Measurements from ENCODE around the gene MINDY4.

The MINDY4 gene

DNA sequence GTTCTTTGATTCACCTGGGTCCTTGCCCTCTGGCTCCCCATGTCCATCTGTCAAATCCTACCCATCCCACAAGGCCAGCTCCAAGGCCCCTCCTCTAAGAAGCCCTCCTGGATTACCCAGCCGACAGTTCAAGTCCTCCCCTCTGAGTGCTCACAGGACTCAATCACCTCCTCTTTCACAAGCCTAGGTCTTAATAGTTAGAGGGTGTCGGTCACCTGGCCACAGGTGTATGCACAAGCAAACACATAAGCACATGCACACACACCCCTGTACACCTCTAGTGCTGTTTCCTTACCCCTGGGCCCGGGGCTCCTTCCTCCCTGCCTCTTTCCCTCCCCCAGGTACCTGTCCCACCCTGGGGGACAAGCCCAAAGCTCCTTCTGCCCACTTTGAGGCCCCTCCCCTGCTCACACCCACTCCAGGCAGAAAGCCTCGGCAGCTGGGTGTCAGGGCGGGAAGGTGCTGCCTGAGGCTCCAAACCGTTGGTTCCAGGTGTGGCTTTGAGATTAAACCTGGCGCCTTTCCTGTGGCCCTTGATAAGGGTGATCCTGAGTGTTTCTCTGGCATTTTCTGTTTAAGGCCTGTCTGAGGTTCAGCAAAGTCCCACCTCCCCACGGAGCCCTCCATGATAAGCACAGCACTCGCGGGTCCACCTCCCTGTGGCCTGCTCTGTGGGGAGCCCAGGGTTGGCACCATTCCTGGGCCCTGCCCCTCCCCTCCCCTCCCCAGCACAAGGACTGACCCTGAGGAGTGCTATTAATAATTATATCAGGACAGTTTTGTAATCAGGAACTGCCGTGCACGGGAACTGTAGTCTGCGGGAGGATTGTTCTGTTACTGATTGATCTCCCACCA is 125.8 kb downstream of the MINDY4 start:
- no peak overlapping the region for H3K14ac ChIP-seq (ENCODE audit: low read length)
- no peak overlapping the region for H2AK5ac ChIP-seq (ENCODE audit: low read length)
- H3K18ac ChIP-seq (ENCODE audit: low read length) = no peak overlapping the region
- H3K9ac ChIP-seq (ENCODE audit: low read length) = no peak overlapping the region
- DNase-seq = peak in 1 of 2 donors; percentile 11
- H3K79me1 ChIP-seq (ENCODE audit: low read length) = no peaks in the 10 kb centered on the region
- H3K27me3 ChIP-seq (ENCODE audit: insufficient read depth, low read length) = no peaks in the 10 kb centered on the region
- H3K4ac ChIP-seq (ENCODE audit: low read depth, low read length) = no peak overlapping the region
- H4K12ac ChIP-seq (ENCODE audit: low read depth, low read length) = no peak overlapping the region
- H4K91ac ChIP-seq (ENCODE audit: low read depth, low read length) = no peak overlapping the region
- no peak overlapping the region for H3K4me2 ChIP-seq (ENCODE audit: low read length)
- H3K4me1 ChIP-seq (ENCODE audit: control insufficient read depth in 1 of 2, insufficient read depth in 2 of 2, low read length in 2 of 2) = peaks cover 4 to 6% of the 10 kb centered on the region in 2 experiments
- no peak overlapping the region for H3K23ac ChIP-seq (ENCODE audit: low read length)
- H3K27ac ChIP-seq (ENCODE audit: low read depth, low read length) = no peak overlapping the region
- WGBS (ENCODE audit: extremely low coverage, insufficient coverage, insufficient read length) = no CpG with 5 or more reads among the region's 13 CpGs
- no peak overlapping the region for H4K8ac ChIP-seq (ENCODE audit: low read depth, low read length)
- no peak overlapping the region for H2BK5ac ChIP-seq (ENCODE audit: low read depth, low read length, poor library complexity)
- no peak overlapping the region for H2BK12ac ChIP-seq (ENCODE audit: low read length)
- no peak overlapping the region for H3K4me3 ChIP-seq (ENCODE audit: low read depth, low read length)
- H3K79me2 ChIP-seq (ENCODE audit: control insufficient read depth, insufficient read depth, low read length, poor library complexity) = no peaks in the 10 kb centered on the region
- H3K9me3 ChIP-seq (ENCODE audit: insufficient read depth, low read depth, low read length) = peaks cover 3% of the 10 kb centered on the region
- H2AFZ ChIP-seq (ENCODE audit: insufficient read depth, low read length, poor library complexity) = no peak overlapping the region
- no peaks in the 10 kb centered on the region for H3K36me3 ChIP-seq (ENCODE audit: control insufficient read depth in 1 of 2, insufficient read depth in 2 of 2, low read length in 2 of 2)
- H2BK120ac ChIP-seq (ENCODE audit: insufficient read depth, low read length, poor library complexity) = no peak overlapping the region

DNA sequence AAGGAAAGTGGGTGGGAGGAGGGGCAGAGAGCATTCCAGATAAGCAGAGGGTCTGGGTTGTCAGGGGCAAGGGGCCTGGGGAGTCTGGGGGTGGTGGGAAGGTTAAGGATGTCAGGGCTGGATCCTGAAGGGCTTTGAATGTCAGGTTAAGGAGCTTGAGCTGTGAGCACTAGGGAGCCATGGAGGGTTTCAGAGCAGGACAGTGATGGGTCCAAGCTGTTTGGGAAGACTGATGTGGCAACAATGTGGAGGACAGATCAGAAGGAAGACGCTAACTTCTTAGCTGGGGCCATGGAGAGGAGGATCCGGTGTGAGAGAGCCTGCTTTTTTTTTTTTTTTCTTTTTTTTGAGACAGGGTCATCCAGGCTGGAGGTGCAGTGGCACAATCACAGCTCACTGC is 126.6 kb downstream of the MINDY4 start:
- no peak overlapping the region for H2BK120ac ChIP-seq (ENCODE audit: insufficient read depth, low read length, poor library complexity)
- H3K4me1 ChIP-seq (ENCODE audit: control insufficient read depth in 1 of 2, insufficient read depth in 2 of 2, low read length in 2 of 2) = peaks cover 4 to 6% of the 10 kb centered on the region in 2 experiments
- no peak overlapping the region for H2AFZ ChIP-seq (ENCODE audit: insufficient read depth, low read length, poor library complexity)
- peaks cover 3% of the 10 kb centered on the region for H3K9me3 ChIP-seq (ENCODE audit: insufficient read depth, low read depth, low read length)
- no peak overlapping the region for H3K4ac ChIP-seq (ENCODE audit: low read depth, low read length)
- H3K9ac ChIP-seq (ENCODE audit: low read length) = no peak overlapping the region
- H4K8ac ChIP-seq (ENCODE audit: low read depth, low read length) = no peak overlapping the region
- no peak overlapping the region for H3K23ac ChIP-seq (ENCODE audit: low read length)
- H4K12ac ChIP-seq (ENCODE audit: low read depth, low read length) = no peak overlapping the region
- no peak overlapping the region for H4K91ac ChIP-seq (ENCODE audit: low read depth, low read length)
- no peak overlapping the region for H2AK5ac ChIP-seq (ENCODE audit: low read length)
- H3K14ac ChIP-seq (ENCODE audit: low read length) = no peak overlapping the region
- H3K4me3 ChIP-seq (ENCODE audit: low read depth, low read length) = no peak overlapping the region
- H3K79me1 ChIP-seq (ENCODE audit: low read length) = no peaks in the 10 kb centered on the region
- no CpG with 5 or more reads among the region's 2 CpGs for WGBS (ENCODE audit: extremely low coverage, insufficient coverage, insufficient read length)
- no peak overlapping the region for H3K4me2 ChIP-seq (ENCODE audit: low read length)
- H2BK5ac ChIP-seq (ENCODE audit: low read depth, low read length, poor library complexity) = no peak overlapping the region
- H3K79me2 ChIP-seq (ENCODE audit: control insufficient read depth, insufficient read depth, low read length, poor library complexity) = no peaks in the 10 kb centered on the region
- no peak overlapping the region for H3K18ac ChIP-seq (ENCODE audit: low read length)
- H3K27ac ChIP-seq (ENCODE audit: low read depth, low read length) = no peak overlapping the region
- H2BK12ac ChIP-seq (ENCODE audit: low read length) = no peak overlapping the region
- no peak for DNase-seq
- H3K27me3 ChIP-seq (ENCODE audit: insufficient read depth, low read length) = no peaks in the 10 kb centered on the region
- H3K36me3 ChIP-seq (ENCODE audit: control insufficient read depth in 1 of 2, insufficient read depth in 2 of 2, low read length in 2 of 2) = no peaks in the 10 kb centered on the region

DNA sequence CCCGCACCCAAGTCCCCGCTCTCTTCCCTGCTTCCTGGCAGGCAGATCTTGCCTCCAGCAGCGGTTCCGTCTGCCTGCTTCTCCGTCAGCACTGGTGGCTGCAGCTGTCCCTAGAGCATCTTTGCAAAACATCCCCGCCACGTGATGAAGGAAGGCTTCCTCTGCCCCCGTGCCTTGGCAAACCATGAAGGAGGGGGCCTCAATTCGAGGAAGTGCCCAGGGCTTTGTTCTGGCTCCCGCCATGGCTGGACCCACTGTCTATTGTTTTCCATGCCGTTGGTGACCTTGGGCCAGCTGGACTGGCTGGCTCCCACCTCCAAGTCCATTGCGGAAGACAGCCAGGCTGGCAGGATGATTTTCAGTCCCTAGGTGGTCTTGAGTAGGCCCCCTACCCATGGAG is 127.2 kb downstream of the MINDY4 start:
- Histone ChIP-seq H3K23ac (ENCODE audit: low read length) (no peak overlapping the region), H2BK12ac (ENCODE audit: low read length) (no peak overlapping the region), H3K27me3 (ENCODE audit: insufficient read depth, low read length) (no peaks in the 10 kb centered on the region), H3K18ac (ENCODE audit: low read length) (no peak overlapping the region), H3K4me1 (ENCODE audit: control insufficient read depth in 1 of 2, insufficient read depth in 2 of 2, low read length in 2 of 2) (peaks cover 4 to 6% of the 10 kb centered on the region in 2 experiments), H3K36me3 (ENCODE audit: control insufficient read depth in 1 of 2, insufficient read depth in 2 of 2, low read length in 2 of 2) (no peaks in the 10 kb centered on the region), H3K4me2 (ENCODE audit: low read length) (no peak overlapping the region), H3K79me2 (ENCODE audit: control insufficient read depth, insufficient read depth, low read length, poor library complexity) (no peaks in the 10 kb centered on the region), H2BK120ac (ENCODE audit: insufficient read depth, low read length, poor library complexity) (no peak overlapping the region), H2BK5ac (ENCODE audit: low read depth, low read length, poor library complexity) (no peak overlapping the region), H3K14ac (ENCODE audit: low read length) (no peak overlapping the region), H4K91ac (ENCODE audit: low read depth, low read length) (no peak overlapping the region), H3K4ac (ENCODE audit: low read depth, low read length) (no peak overlapping the region), H3K4me3 (ENCODE audit: low read depth, low read length) (no peak overlapping the region), H3K9me3 (ENCODE audit: insufficient read depth, low read depth, low read length) (no peaks in the 10 kb centered on the region), H4K8ac (ENCODE audit: low read depth, low read length) (no peak overlapping the region), H3K79me1 (ENCODE audit: low read length) (no peaks in the 10 kb centered on the region), H3K9ac (ENCODE audit: low read length) (no peak overlapping the region), H2AFZ (ENCODE audit: insufficient read depth, low read length, poor library complexity) (no peak overlapping the region), H3K27ac (ENCODE audit: low read depth, low read length) (no peak overlapping the region), H4K12ac (ENCODE audit: low read depth, low read length) (no peak overlapping the region), H2AK5ac (ENCODE audit: low read length) (no peak overlapping the region)
- no CpG with 5 or more reads among the region's 12 CpGs for WGBS (ENCODE audit: extremely low coverage, insufficient coverage, insufficient read length)
- no peak for DNase-seq

DNA sequence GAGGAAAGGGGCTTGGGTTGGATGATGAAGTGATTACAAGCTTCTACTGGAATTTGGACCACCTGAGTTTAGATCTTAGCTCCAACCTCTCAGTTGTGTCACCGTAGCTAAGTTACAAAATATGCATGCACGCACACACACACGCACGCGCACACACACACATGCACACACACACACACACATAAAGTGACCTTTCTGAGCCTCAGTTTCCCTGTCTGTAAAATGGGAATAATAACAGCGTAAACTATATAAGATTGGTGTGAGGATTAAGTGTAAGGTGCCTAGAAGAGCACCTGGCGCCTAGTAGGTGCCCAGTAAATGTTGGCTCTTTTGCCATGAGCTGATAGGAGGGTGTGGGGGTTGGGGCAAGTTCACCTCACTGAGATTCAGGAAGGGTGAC is 127.8 kb downstream of the MINDY4 start:
- no peaks in the 10 kb centered on the region for H3K79me2 ChIP-seq (ENCODE audit: control insufficient read depth, insufficient read depth, low read length, poor library complexity)
- no peak overlapping the region for H4K12ac ChIP-seq (ENCODE audit: low read depth, low read length)
- no peaks in the 10 kb centered on the region for H3K36me3 ChIP-seq (ENCODE audit: control insufficient read depth in 1 of 2, insufficient read depth in 2 of 2, low read length in 2 of 2)
- H2AFZ ChIP-seq (ENCODE audit: insufficient read depth, low read length, poor library complexity) = no peak overlapping the region
- H3K14ac ChIP-seq (ENCODE audit: low read length) = no peak overlapping the region
- no peak overlapping the region for H4K91ac ChIP-seq (ENCODE audit: low read depth, low read length)
- H3K9me3 ChIP-seq (ENCODE audit: insufficient read depth, low read depth, low read length) = no peaks in the 10 kb centered on the region
- no peak overlapping the region for H4K8ac ChIP-seq (ENCODE audit: low read depth, low read length)
- H3K4me2 ChIP-seq (ENCODE audit: low read length) = no peak overlapping the region
- no peak overlapping the region for H3K4ac ChIP-seq (ENCODE audit: low read depth, low read length)
- no CpG with 5 or more reads among the region's 7 CpGs for WGBS (ENCODE audit: extremely low coverage, insufficient coverage, insufficient read length)
- no peak overlapping the region for H2AK5ac ChIP-seq (ENCODE audit: low read length)
- no peaks in the 10 kb centered on the region for H3K27me3 ChIP-seq (ENCODE audit: insufficient read depth, low read length)
- no peak for DNase-seq
- no peaks in the 10 kb centered on the region for H3K79me1 ChIP-seq (ENCODE audit: low read length)
- H3K27ac ChIP-seq (ENCODE audit: low read depth, low read length) = no peak overlapping the region
- no peak overlapping the region for H3K18ac ChIP-seq (ENCODE audit: low read length)
- H3K9ac ChIP-seq (ENCODE audit: low read length) = no peak overlapping the region
- no peak overlapping the region for H3K4me3 ChIP-seq (ENCODE audit: low read depth, low read length)
- no peak overlapping the region for H2BK12ac ChIP-seq (ENCODE audit: low read length)
- H2BK120ac ChIP-seq (ENCODE audit: insufficient read depth, low read length, poor library complexity) = no peak overlapping the region
- H3K4me1 ChIP-seq (ENCODE audit: control insufficient read depth in 1 of 2, insufficient read depth in 2 of 2, low read length in 2 of 2) = peaks cover 4 to 6% of the 10 kb centered on the region in 2 experiments
- H3K23ac ChIP-seq (ENCODE audit: low read length) = no peak overlapping the region
- no peak overlapping the region for H2BK5ac ChIP-seq (ENCODE audit: low read depth, low read length, poor library complexity)
